GM19397 (cell line): ENCODE measurements around the gene FBF1.
A peak's percentile ranks its signal among the peaks of the same experiment; 100 is the strongest.
"Not testable (repeated sequence)": the region's sequence is repeated elsewhere in the genome, so short reads cannot be mapped to it uniquely, and the experiment has no call there.

Experiments
- ATAC-seq: cut with Tn5 transposase; IDR thresholded peaks from one replicate; pipeline ENCODE4 v1.9.1; 2021; ENCODE audit warnings: mild to moderate bottlenecking, moderate library complexity; ENCODE audit not compliant: unreplicated experiment

FBF1 gene

DNA sequence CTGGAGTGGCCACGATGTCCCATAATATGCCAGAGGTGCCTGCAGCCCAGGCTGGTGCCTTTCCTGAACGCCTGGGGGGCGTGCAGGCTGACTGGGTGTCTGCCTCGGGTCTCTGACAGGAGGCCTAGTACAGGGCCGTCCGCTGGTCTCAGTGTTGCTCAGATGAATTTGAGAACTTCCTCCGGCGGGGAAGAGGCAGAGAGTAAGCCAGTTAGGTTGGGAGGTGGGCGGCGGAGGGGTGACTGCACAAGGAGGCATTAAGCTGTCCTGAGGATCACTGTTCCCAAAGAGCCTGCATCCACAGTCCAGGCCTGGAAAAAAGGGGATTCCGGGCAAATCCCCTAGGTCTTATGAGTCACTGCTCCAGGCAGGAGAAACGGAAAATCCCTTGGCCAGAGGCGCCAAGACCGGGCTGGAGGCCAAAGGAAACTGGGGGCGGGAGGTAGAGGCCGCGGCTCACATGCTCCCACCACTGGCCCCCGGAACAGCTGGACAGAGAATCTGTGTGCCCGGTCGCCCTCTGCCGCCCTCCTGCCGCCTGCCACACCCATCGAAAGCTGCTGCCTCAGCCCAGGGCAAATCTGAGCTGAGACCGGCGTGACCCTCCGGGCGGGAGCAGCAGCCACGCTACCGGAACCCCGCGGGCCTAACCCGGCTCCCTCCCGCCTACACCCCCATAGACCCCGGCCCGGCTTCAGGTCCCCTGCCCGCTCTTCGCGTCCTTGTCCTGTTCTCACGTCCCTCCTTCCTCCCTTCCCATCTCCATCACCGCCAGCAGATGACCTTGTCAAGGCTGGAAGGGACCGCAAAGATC is 63.7 kb downstream of the FBF1 start:
- ATAC-seq: no peak

DNA sequence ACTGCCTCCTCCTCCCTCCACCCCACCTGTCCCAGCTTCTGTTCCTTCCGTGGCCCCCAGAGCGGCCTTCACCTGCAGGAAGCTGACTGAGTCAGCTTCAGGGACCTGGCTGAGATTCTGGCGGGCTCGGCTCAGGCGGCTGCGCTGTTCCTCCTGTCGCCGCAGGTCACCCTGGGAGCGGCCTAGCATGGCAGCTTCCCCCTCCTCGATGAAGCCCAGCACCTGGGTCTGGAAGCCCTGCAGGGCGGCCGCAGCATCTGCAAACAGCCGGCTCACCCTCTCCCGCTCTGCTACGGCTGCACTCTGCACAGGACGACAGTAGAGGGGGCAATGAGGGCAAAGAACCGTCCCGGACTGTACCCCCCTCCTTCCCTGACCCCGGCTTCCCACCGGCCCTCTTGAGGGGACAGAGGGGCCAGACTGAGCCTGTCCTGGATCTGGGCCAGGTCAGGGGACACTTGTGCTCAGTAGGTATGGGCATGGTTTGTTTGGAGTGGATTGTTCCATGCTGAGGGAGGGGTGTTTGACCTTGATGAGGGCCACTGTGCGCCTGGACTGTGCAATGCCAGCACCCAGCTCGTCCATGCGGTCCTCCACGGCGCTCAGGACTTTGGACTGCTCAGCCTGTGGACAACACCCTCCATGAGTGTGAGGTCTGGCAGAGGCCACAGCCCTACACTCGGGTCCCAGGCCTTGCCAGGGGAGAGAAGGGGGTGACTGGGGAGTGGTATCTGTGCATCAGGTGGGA is 64.5 kb downstream of the FBF1 start:
- no peak for ATAC-seq

DNA sequence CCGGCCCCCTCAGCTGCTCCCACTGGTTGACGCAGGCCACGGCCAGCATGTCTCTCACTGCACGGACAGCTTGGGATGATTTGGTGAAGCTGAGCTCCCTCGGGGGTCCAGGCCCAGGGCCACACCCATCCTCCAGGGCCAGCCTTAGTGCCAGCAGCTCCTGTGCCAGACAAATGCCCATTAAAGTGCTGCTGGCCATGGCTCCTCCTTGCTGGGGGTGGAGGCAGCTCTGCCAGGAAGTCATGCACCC is 65.0 kb downstream of the FBF1 start:
- no peak for ATAC-seq

DNA sequence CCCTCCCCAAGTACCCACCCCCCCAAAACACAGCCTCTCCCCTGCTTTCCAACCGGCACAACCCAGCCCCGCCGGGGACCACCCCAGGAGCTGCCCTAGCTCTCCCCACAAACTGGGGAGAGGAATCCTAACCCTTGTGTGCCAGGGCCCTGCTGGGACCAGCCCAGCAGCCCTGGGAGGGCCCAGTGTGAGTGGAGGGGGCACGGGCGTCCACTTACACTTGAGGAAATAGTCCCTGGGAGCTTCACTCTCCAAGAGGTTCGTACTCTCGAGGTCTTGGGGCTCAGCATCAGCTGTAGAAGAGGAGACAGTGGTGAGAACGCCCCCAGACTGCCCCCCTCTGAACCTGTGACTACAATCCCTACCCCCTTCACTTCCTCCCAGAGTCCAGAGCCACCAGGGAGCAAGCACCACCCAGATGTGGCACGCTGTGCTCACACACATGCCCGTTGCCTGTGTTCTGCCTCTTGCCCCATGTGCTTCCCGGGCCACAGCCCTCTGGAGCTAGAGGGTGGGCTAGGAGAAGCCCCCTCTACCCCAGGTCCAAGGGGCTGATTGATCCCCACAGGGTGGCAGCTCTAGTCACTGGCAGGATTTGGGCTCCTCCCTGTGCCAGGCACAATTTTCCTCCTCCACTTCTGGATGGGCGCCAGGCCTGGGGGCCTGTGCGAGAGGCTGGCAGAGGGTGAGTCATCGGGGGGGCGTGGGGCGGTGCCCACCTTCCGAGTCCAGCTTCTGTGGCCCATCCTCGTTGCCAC is 65.5 kb downstream of the FBF1 start:
- ATAC-seq: no peak

DNA sequence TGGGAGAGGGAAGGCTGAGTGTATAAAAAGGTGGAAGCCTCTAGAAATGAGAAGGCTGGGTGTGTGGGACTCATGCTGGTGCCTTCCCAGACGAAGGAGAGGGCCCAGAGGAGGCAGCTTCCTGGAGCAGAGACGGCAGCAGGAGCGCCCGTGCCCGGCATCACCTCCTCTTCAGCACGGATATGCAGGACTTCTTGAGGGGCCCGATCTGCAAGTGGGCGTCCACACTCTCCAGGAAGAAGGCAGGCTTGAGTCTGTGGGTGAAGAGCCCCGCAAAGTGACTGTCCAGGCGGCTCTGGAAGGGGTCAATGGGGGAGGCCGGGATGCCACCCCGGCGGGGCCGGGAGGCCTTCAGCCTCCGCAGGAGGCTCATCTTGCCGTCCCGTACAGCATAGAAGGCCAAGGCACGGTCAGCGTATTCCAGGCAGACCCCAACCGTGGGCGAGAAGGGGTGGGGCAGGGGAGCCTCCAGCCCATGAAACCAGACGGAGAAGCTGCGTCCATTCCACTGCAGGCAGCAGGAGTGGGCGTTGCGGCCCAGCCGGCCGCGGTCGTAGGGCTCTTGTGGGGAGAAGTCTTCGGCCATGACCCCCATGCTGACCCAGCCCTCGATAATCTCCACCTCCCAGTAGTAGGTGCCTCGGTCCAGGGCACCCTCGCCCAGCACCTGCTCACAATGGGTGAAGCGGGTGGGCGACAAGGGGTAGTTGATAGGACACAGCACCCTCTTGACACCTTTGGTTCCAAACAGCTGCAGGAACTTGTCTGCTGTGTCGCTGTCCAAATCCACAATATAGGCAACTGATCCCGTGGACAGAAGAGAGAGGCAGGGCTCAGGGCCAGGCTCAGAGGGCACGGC is 66.3 kb downstream of the FBF1 start:
- ATAC-seq: no peak

DNA sequence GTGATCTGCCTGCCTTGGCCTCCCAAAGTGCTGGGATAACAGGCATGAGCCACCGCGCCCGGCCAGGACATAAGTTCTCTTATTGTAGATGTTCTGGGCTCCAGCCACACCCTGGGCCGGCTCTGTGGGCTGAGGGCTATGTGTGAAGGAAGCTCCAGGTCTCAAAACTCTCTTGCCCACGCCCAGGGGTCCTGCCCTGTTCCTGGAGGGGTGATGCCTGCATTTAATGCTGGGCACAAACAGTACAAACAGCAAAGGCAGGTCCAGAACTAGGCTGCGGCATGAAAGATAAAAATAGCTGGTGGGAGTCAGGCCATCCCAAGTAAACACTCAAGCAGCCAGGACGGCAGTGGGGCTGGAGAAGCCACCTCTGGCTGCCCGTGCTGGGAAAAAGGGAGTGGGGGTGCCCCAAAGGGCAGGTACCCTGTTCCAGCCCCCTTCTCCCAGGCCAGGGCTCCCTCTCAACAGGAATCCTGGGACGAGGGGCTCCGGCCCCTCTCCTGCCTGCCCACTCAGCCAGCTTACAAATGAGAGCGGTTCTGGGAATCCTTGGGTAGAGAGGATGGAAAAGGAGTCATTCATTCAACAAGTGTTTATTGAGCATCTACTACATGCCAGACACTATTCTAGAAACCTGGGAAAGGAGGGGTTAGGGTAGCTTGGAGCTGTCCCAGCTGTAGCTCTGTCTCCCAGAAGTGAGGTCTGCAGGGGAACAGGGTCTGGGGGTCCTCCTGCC is 67.1 kb downstream of the FBF1 start:
- ATAC-seq: no peak

DNA sequence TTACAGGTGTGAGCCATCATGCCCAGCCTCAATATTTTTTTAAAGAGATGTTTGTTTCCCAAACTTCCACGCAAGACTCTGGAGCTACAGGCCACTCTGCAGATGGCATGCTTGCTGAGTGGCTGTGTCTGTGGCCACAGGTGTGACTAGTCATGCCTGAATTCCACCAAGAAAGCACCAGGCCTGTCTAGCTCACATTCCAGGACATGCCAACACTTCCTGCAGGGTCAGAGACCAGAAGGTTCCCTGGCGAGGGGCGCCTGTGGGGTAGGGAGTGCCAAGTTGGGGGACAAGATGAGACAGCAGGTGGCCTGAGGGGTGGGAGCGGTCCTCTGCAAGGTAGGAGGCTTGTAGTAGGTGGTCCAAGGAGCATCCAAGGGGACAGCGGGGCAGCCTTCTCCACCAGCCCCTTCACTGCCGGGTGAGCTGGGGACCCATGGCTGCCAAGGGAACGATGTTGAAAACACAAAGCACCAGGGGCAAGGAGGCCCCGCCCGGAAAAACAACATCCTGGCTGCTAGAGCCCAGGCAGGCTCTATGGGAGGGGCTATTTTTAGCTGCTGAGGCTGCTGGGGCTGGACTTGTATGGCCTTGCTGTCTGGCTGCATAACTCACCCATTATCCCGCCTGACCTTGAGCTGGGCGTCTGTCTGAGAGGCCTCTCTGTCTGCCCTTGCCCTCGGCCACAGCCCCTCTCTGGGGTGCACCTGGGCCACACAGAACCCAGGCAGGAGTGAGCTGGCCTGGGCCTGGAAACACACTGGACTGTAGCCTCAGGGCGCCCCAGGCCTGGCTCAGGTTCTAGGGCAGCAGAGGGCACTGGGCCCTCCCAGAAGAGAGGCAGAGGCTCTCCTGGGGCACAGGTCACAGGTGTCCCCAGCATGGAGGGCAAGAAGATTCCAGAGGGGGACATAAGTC is 68.1 kb downstream of the FBF1 start:
- ATAC-seq: no peak

DNA sequence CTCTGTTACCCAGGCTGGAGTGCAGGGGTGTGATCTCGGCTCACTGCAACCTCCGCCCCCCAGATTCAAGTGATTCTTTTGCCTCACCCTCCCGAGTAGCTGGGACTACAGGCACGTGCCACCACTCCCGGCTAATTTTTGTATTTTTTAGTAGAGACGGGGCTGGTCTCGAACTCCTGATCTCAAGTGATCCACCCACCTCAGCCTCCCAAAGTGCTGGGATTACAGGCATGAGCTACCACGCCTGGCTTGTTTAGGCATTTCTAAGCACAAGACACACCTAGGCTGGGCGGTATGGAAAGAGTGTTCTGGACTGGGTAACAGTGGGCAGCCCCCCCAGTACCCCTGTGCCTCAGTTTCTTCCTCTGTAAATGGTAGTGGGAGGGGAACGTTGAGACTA is 70.6 kb downstream of the FBF1 start:
- ATAC-seq: not testable (repeated sequence)

DNA sequence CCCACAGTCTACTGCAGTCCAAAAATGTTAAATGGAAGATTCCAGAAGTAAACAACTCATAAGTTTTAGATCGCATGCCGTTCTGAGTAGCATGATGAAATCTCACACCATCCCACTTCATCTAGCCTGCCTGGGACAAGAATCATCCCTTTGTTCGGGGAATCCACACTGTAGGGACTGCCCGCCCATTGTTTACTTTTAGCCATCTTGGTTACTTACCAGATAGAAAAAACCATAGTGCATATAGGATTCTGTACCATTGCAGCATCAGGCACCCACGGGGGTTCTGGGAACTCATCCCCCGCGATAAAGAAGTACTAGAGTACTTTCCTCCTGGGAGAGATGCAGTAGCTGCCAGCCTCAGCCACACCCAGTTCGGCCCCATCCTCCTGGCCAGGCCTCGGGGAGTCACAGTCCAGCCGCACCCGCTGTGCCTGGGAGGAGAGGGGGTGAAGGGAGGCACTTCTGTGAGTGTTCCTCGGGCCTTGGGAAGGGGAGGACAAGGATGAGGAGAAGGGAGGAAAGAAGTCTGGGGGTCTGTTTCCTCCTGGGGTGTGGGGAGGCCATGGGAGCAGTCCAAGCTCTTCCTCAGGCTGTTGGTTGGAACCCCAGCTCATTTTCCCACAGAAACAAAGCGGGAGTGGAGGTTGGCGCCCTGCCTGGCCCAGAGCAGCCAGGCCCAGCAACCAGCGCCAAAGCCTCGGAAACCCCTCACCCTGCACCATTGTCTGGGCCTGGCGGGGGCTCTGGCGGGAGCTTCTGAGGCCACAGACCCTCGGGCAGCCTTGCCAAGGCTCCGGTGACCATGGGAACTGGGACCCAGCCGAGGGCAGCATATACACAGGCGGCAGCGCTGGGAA is 71.3 kb downstream of the FBF1 start:
- no peak for ATAC-seq

DNA sequence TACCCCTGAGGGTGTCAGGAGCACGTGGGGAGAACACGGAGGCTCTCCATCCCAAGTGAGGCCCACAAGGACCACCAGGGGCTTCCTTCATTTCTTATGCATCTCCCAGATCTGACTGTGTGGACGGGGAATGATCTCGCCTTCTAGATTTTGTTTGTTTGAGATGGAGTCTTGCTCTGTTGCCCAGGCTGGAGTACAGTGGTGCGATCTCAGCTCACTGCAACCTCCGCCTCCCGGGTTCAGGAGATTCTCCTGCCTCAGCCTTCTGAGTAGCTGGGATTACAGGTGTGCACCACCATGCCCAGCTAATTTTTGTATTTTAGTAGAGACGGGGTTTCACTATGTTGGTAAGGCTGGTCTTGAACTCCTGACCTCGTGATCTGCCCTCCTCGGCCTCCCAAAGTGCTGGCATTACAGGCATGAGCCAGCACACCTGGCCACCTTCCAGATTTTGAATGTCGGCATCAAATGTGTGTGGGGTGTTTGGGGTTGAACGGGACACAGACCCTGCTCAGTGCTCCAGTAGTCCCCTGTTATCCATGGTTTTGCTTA is 72.0 kb downstream of the FBF1 start:
- ATAC-seq: not testable (repeated sequence)

DNA sequence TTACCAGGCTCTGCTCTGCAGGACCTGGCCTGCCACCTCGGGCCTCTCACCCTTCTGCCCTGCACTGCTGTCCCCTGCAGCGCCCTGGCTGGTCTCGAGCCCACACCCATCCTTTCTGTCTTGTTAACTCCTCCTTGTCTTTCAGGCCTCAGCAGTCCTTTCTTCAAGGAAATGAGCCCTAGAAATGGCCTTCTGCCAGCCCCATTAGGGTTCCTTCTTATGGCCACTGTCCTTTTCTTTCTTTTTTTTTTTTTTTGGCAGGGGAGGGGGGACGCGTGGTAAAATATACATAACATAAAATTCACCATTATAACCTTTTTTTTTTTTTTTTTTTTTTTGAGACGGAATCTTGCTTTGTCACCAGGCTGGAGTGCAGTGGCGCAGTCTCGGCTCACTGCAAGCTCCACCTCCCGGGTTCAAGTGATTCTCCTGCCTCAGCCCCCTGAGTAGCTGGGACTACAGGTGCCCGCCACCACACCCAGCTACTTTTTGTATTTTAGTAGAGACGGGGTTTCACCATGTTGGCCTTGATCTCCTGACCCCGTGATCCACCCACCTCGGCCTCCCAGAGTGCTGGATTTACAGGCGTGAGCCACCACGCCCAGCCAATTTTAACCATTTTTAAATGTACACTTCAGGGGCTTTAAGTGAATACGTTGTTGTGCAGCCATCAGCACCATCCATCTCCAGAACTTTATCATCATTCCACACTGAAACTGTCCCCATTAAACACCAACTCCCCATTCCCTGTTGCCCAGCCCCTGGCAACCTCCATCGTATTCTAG is 75.2 kb downstream of the FBF1 start:
- ATAC-seq: not testable (repeated sequence)

DNA sequence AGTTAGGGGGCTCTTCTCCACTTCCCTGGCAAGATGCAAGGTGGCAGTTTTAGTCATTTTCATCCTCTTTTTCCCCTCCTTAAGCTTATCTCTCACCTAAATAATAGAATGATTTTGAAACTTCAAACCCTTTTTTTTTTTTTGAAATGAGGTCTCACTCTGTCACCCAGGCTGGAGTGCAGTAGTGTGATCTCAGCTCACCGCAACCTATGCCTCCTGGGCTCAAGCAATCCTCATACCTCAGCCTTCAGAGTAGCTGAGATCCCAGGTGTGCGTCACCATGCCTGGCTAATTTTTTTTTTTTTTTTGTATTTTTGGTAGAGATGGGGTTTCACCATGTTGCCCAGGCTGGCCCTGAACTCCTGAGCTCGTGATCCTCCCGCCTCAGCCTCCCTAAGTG is 76.0 kb downstream of the FBF1 start:
- ATAC-seq: not testable (repeated sequence)

DNA sequence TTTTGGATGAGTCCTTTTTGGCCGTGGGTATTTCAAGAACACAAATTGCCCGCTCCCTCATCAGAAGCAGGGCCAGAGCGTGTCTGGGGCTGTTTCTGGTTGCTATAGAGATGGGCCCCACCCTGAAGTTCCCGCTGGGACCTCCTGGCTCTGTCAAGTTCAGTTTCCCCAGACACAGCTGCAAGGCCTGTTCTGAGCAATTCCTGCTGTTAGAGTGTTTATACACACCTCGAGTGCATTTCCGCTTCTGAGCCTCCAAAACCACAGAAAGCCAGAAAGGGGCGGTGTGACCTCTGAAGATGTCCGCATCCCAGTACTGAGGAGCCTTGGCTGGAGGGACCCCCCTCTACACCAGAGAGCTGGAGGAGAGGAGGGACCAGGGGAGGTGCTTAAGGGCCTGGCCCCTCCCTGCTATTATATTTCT is 76.4 kb downstream of the FBF1 start:
- ATAC-seq: peak; percentile 81

DNA sequence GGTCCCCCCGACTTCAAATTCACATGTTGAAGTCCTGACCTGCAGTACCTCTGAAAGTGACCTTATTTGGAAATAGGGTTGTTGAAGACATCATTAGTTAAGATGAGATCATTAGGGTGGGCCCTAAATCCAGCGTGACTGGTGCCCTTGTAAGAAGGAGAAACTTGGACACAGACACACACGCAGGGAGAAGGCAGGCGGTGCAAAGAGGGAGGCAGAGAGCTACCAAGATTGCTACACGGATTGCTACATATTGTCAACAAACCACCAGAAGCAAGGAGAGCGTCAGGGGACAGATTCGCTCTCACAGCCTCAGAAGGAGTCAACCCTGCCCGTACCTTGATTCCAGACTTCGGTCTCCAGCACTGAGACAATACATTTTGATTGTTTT is 78.9 kb downstream of the FBF1 start:
- ATAC-seq: no peak
